H1 (cell line): ENCODE measurements around the gene NDST4.

Experiments used
- CEBPB ChIP-seq: IDR thresholded peaks from 2 replicates; pipeline ENCODE4 v1.6.1; 2012; ENCODE audit warnings: low read depth, low read length
- CHD2 ChIP-seq: IDR thresholded peaks from 2 replicates; pipeline ENCODE4 v1.6.1; 2012; ENCODE audit warnings: low read length, improper control_type of control experiment
- EGR1 ChIP-seq: IDR thresholded peaks from 2 replicates; pipeline ENCODE4 v1.6.1; 2011; ENCODE audit warnings: low read depth, low read length, borderline replicate concordance
- POLR2A ChIP-seq, 2 experiments: IDR thresholded peaks; 1 replicate in 1 of 2; 2 replicates in 1 of 2; pipeline ENCODE4 v1.6.1; 2011; ENCODE audit warnings: low read depth in 2 of 2, low read length in 2 of 2, mild to moderate bottlenecking in 2 of 2; ENCODE audit errors: control extremely low read depth in 1 of 2
- POLR2AphosphoS5 ChIP-seq: IDR thresholded peaks from 2 replicates; pipeline ENCODE4 v1.6.1; 2011; ENCODE audit warnings: low read depth, low read length
- TF ChIP-seq, protein P1 (sequence below), 3 experiments: IDR thresholded peaks; 1 replicate in 2 of 3; 2 replicates in 1 of 3; pipeline versions ENCODE4 v1.5.1 to v1.6.1; 2011; ENCODE audit warnings: low read length in 3 of 3, mild to moderate bottlenecking in 3 of 3, inconsistent platforms in 2 of 3, low read depth in 1 of 3, moderate library complexity in 1 of 3; ENCODE audit not compliant: insufficient read depth in 1 of 3; ENCODE audit errors: control extremely low read depth in 1 of 3

DNA sequence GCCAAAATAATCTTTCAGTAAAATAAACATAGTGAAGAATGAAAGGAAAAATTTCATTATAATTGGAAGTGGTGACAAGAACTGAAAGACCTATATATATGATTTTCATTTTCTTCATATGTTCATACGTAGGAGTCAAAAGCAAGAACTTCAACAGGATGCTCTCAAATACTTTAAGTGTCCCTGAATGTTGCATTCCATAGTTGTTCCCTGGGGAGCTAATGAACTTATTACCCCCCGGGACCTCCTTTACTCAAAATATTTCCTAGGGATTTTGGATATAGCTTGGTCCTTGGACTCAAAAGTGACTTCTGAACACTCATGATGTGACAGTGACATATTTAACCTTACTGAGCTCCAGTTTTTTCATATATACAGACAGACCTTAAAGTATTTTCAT, 44.9 kb upstream of the NDST4 start:
- no peak for TF ChIP-seq CEBPB
- TF ChIP-seq, protein P1, sequence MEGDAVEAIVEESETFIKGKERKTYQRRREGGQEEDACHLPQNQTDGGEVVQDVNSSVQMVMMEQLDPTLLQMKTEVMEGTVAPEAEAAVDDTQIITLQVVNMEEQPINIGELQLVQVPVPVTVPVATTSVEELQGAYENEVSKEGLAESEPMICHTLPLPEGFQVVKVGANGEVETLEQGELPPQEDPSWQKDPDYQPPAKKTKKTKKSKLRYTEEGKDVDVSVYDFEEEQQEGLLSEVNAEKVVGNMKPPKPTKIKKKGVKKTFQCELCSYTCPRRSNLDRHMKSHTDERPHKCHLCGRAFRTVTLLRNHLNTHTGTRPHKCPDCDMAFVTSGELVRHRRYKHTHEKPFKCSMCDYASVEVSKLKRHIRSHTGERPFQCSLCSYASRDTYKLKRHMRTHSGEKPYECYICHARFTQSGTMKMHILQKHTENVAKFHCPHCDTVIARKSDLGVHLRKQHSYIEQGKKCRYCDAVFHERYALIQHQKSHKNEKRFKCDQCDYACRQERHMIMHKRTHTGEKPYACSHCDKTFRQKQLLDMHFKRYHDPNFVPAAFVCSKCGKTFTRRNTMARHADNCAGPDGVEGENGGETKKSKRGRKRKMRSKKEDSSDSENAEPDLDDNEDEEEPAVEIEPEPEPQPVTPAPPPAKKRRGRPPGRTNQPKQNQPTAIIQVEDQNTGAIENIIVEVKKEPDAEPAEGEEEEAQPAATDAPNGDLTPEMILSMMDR (IDR thresholded peaks at IDR 0.05; ENCODE audit: control extremely low read depth in 1 of 3, insufficient read depth in 1 of 3, low read depth in 1 of 3, low read length in 3 of 3) = no peak
- TF ChIP-seq CHD2 = no peak
- TF ChIP-seq EGR1 = no peak
- no peak for TF ChIP-seq POLR2A (IDR thresholded peaks at IDR 0.05; ENCODE audit: control extremely low read depth in 1 of 2, low read depth in 2 of 2, low read length in 2 of 2)
- TF ChIP-seq POLR2AphosphoS5 = no peak
